Neuronal stem cell (in vitro differentiated cells): ENCODE measurements around the gene CA6.
A peak's percentile ranks its signal among the peaks of the same experiment; 100 is the strongest.

Source experiments
- DNase-seq: peaks from one replicate; pipeline ENCODE4 v3.0.0-alpha.2; 2013; ENCODE audit warnings: low spot score
- H2AFZ ChIP-seq: one replicate; pipeline ENCODE4 v1.6.1; 2013; ENCODE audit warnings: mild to moderate bottlenecking, low read length, inconsistent platforms
- H2AK5ac ChIP-seq: 2 replicates; pipeline ENCODE4 v1.6.1; 2013; ENCODE audit warnings: low read depth, mild to moderate bottlenecking, inconsistent platforms, low read length, moderate library complexity, mixed read lengths
- H2BK120ac ChIP-seq: 2 replicates; pipeline ENCODE4 v1.6.1; 2013; ENCODE audit warnings: low read depth, mild to moderate bottlenecking, inconsistent platforms, low read length, moderate library complexity, mixed read lengths
- H2BK12ac ChIP-seq: one replicate; pipeline ENCODE4 v1.6.1; 2013; ENCODE audit warnings: low read length, inconsistent platforms
- H2BK15ac ChIP-seq: 2 replicates; pipeline ENCODE4 v1.6.1; 2013; ENCODE audit warnings: mild to moderate bottlenecking, low read length, inconsistent platforms, mixed read lengths
- H2BK5ac ChIP-seq: one replicate; pipeline ENCODE4 v1.6.1; 2013; ENCODE audit warnings: inconsistent platforms, mild to moderate bottlenecking, low read length, moderate library complexity
- H3K14ac ChIP-seq: one replicate; pipeline ENCODE4 v1.6.1; 2013; ENCODE audit warnings: low read length, inconsistent platforms
- H3K18ac ChIP-seq: 2 replicates; pipeline ENCODE4 v1.6.1; 2013; ENCODE audit warnings: low read length, inconsistent platforms
- H3K23ac ChIP-seq: 2 replicates; pipeline ENCODE4 v1.6.1; 2013; ENCODE audit warnings: low read depth, mild to moderate bottlenecking, mixed read lengths, low read length, inconsistent platforms; ENCODE audit not compliant: poor library complexity
- H3K27ac ChIP-seq: replicated peaks from 3 replicates; pipeline ENCODE4 v1.5.1; 2013; ENCODE audit warnings: low read length, inconsistent platforms
- H3K27me3 ChIP-seq, 3 experiments: 2 replicates each; pipeline ENCODE4 v1.6.1; 2013; ENCODE audit warnings: low read length in 3 of 3, mild to moderate bottlenecking in 2 of 3, inconsistent platforms in 1 of 3, low read depth in 1 of 3, mixed read lengths in 1 of 3, moderate library complexity in 1 of 3; ENCODE audit not compliant: control insufficient read depth in 3 of 3, insufficient read depth in 3 of 3
- H3K36me3 ChIP-seq, 2 donors: replicated peaks in 1 of 2; 2 replicates each; pipeline ENCODE4 v1.6.1; 2013; ENCODE audit warnings: low read length in 2 of 2; ENCODE audit not compliant: control insufficient read depth in 2 of 2, insufficient read depth in 2 of 2
- H3K4ac ChIP-seq: 2 replicates; pipeline ENCODE4 v1.6.1; 2013; ENCODE audit warnings: inconsistent platforms, mild to moderate bottlenecking, low read length, moderate library complexity
- H3K4me1 ChIP-seq, 2 donors: 1 replicate in 1 of 2; 2 replicates in 1 of 2; pipeline ENCODE4 v1.6.1; 2013; ENCODE audit warnings: low read length in 2 of 2, low read depth in 1 of 2; ENCODE audit not compliant: control insufficient read depth in 2 of 2, insufficient read depth in 1 of 2
- H3K4me2 ChIP-seq: one replicate; pipeline ENCODE4 v1.6.1; 2013; ENCODE audit warnings: mild to moderate bottlenecking, low read length, inconsistent platforms; ENCODE audit not compliant: insufficient read depth, poor library complexity, severe bottlenecking
- H3K4me3 ChIP-seq, 2 donors: 2 replicates each; pipeline ENCODE4 v1.5.1; 2013; ENCODE audit warnings: low read length in 2 of 2, mild to moderate bottlenecking in 2 of 2, inconsistent platforms in 1 of 2, moderate library complexity in 1 of 2
- H3K79me1 ChIP-seq: one replicate; pipeline ENCODE4 v1.6.1; 2013; ENCODE audit warnings: low read depth, mild to moderate bottlenecking, inconsistent platforms, low read length, moderate library complexity
- H3K9ac ChIP-seq: one replicate; pipeline ENCODE4 v1.6.1; 2013; ENCODE audit warnings: mild to moderate bottlenecking, low read depth, low read length, inconsistent platforms; ENCODE audit not compliant: poor library complexity
- H3K9me3 ChIP-seq, 2 donors: replicated peaks in 1 of 2; 2 replicates each; pipeline versions ENCODE3 to v1.6.1; 2013; ENCODE audit warnings: low read length in 2 of 2, mild to moderate bottlenecking in 2 of 2, inconsistent platforms in 1 of 2, low read depth in 1 of 2, mixed read lengths in 1 of 2, moderate library complexity in 1 of 2; ENCODE audit not compliant: control insufficient read depth in 2 of 2, insufficient read depth in 1 of 2
- H4K8ac ChIP-seq: one replicate; pipeline ENCODE4 v1.6.1; 2013; ENCODE audit warnings: low read depth, mild to moderate bottlenecking, inconsistent platforms, low read length, moderate library complexity
- H4K91ac ChIP-seq: one replicate; pipeline ENCODE4 v1.6.1; 2013; ENCODE audit warnings: low read length, low read depth, mild to moderate bottlenecking, inconsistent platforms; ENCODE audit not compliant: poor library complexity
- WGBS, 2 donors: extraction: QIAGEN DNeasy Blood & Tissue Kit; methylation state at CpG; one replicate each; pipeline ENCODE4 v1.1.7; 2013; ENCODE audit warnings: missing lambda C conversion rate in 2 of 2, mixed read lengths in 1 of 2; ENCODE audit not compliant: insufficient read length in 2 of 2, insufficient replicate concordance in 1 of 2; ENCODE audit errors: extremely low coverage in 2 of 2; 5-methylcytosine and 5-hydroxymethylcytosine counted together

CA6 gene

GRCh38 chr1:8969937-8970336 lies 24.3 kb downstream of the CA6 start:
- Histone ChIP-seq H3K4me1 (no peaks in the 10 kb centered on the region), H3K4me2 (no peak overlapping the region), H3K23ac (no peak overlapping the region), H3K4ac (no peak overlapping the region), H3K14ac (no peak overlapping the region), H2BK120ac (no peak overlapping the region), H2AK5ac (no peak overlapping the region), H2BK5ac (no peak overlapping the region), H2AFZ (no peak overlapping the region), H4K91ac (no peak overlapping the region), H3K4me3 (no peak overlapping the region), H2BK15ac (no peak overlapping the region), H2BK12ac (no peak overlapping the region), H3K18ac (no peak overlapping the region), H3K79me1 (no peaks in the 10 kb centered on the region), H3K27ac (no peak overlapping the region), H3K9ac (no peak overlapping the region), H4K8ac (no peak overlapping the region), H3K27me3 (no peaks in the 10 kb centered on the region), H3K9me3 (no peaks in the 10 kb centered on the region), H3K36me3 (no peaks in the 10 kb centered on the region)
- no CpG with 5 or more reads among the region's 7 CpGs for WGBS, 2 donors
- DNase-seq, result no peak

DNA sequence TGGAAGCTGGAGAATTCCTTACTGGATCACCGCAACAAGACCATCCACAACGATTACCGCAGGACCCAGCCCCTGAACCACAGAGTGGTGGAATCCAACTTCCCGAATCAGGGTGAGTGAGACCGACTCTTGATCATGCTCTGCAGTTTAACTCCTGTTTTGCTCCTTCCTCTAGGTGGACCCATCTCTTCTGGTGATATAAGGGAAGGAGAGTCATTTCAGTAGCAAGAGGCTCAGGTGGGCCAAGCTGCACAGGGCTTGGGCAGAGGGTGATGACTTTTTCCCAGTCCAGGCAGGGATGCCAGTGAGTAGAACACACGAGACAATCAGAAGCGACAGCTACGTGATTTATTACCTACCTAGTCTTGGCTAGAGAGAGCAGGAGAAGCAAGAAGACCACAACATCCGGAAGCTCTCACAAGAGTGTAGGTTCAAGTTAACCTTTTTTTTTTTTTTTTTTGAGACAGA lies 25.2 kb downstream of the CA6 start:
- H2BK12ac ChIP-seq, result no peak overlapping the region
- H3K36me3 ChIP-seq, result no peaks in the 10 kb centered on the region
- H2AFZ ChIP-seq, result no peak overlapping the region
- no peak overlapping the region for H2BK120ac ChIP-seq
- H3K27ac ChIP-seq, result no peak overlapping the region
- H3K4me1 ChIP-seq, result no peaks in the 10 kb centered on the region
- H3K4ac ChIP-seq, result no peak overlapping the region
- no peak overlapping the region for H3K18ac ChIP-seq
- no peaks in the 10 kb centered on the region for H3K9me3 ChIP-seq
- no peak overlapping the region for H4K91ac ChIP-seq
- no peak overlapping the region for H2BK5ac ChIP-seq
- no peak overlapping the region for H3K9ac ChIP-seq
- DNase-seq, result no peak
- no peak overlapping the region for H2AK5ac ChIP-seq
- no peaks in the 10 kb centered on the region for H3K27me3 ChIP-seq
- H2BK15ac ChIP-seq, result no peak overlapping the region
- no peaks in the 10 kb centered on the region for H3K79me1 ChIP-seq
- H4K8ac ChIP-seq, result no peak overlapping the region
- H3K4me3 ChIP-seq, result no peak overlapping the region
- H3K14ac ChIP-seq, result no peak overlapping the region
- no peak overlapping the region for H3K23ac ChIP-seq
- WGBS, 2 donors, result no CpG with 5 or more reads among the region's 9 CpGs
- no peak overlapping the region for H3K4me2 ChIP-seq

DNA sequence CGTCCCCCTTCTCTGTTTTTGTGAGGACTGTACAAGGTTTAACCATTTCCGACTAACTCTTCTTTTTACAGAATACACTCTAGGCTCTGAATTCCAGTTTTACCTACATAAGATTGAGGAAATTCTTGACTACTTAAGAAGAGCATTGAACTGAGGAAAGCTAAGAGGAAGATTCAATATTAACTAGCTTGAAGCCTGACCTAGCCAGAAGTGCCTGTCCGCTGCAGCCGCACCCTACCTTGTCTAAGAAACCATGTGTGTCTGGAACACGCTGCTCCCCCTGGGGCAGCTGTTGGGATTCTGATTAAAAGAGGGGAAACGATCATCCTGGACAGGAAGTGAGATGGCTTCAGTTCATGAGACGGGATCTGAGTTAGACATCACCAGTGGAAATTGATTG lies 28.9 kb downstream of the CA6 start:
- H3K23ac ChIP-seq, result no peak overlapping the region
- no peaks in the 10 kb centered on the region for H3K79me1 ChIP-seq
- no peak overlapping the region for H2BK5ac ChIP-seq
- H2AFZ ChIP-seq, result no peak overlapping the region
- H2BK12ac ChIP-seq, result no peak overlapping the region
- H2BK15ac ChIP-seq, result no peak overlapping the region
- no peak overlapping the region for H3K14ac ChIP-seq
- no peak overlapping the region for H3K4me2 ChIP-seq
- H3K36me3 ChIP-seq, result no peaks in the 10 kb centered on the region
- H3K4ac ChIP-seq, result no peak overlapping the region
- no CpG with 5 or more reads among the region's 7 CpGs for WGBS, 2 donors
- no peak overlapping the region for H2AK5ac ChIP-seq
- H3K4me3 ChIP-seq, result no peak overlapping the region
- no peak for DNase-seq
- no peak overlapping the region for H4K8ac ChIP-seq
- H3K9ac ChIP-seq, result no peak overlapping the region
- H3K9me3 ChIP-seq, result no peaks in the 10 kb centered on the region
- H2BK120ac ChIP-seq, result no peak overlapping the region
- no peaks in the 10 kb centered on the region for H3K27me3 ChIP-seq
- no peak overlapping the region for H3K18ac ChIP-seq
- no peaks in the 10 kb centered on the region for H3K4me1 ChIP-seq
- no peak overlapping the region for H4K91ac ChIP-seq
- H3K27ac ChIP-seq, result no peak overlapping the region

- H2BK15ac ChIP-seq, result no peak overlapping the region
- no peak overlapping the region for H3K27ac ChIP-seq
- no peaks in the 10 kb centered on the region for H3K27me3 ChIP-seq
- peak overlapping the region; percentile 64 for H3K14ac ChIP-seq
- DNase-seq, result no peak
- H3K79me1 ChIP-seq, result no peaks in the 10 kb centered on the region
- H2AK5ac ChIP-seq, result peak overlapping the region; percentile 68
- H2AFZ ChIP-seq, result no peak overlapping the region
- no peak overlapping the region for H4K91ac ChIP-seq
- H2BK5ac ChIP-seq, result no peak overlapping the region
- no peaks in the 10 kb centered on the region for H3K4me1 ChIP-seq
- no peak overlapping the region for H4K8ac ChIP-seq
- no peak overlapping the region for H3K9ac ChIP-seq
- WGBS, 2 donors, result no CpG with 5 or more reads among the region's 5 CpGs
- peak overlapping the region; percentile 10 for H3K4ac ChIP-seq
- no peak overlapping the region for H3K4me2 ChIP-seq
- no peaks in the 10 kb centered on the region for H3K9me3 ChIP-seq
- no peak overlapping the region for H3K18ac ChIP-seq
- peak overlapping the region; percentile 58 for H3K23ac ChIP-seq
- H3K36me3 ChIP-seq, result no peaks in the 10 kb centered on the region
- no peak overlapping the region for H2BK12ac ChIP-seq
- H2BK120ac ChIP-seq, result no peak overlapping the region
- no peak overlapping the region for H3K4me3 ChIP-seq
These were observed 30.7 kb downstream of the CA6 start for GRCh38 chr1:8976338-8976737.
